Central memory CD8-positive, alpha-beta T cell (primary cell): ENCODE results near the gene NRXN3.

ENCODE experiments used
- ATAC-seq: fragments of 150-1000 bp; cut with Tn5 transposase; replicated peaks from 2 replicates; pipeline ENCODE4 v1.10.0; 2022; ENCODE audit warnings: mild to moderate bottlenecking, moderate FRiP score, moderate number of reproducible peaks; ENCODE audit not compliant: poor library complexity, severe bottlenecking; ENCODE audit errors: extremely low read depth
- DNase-seq, 2 donors: peaks; one replicate each; pipeline ENCODE4 v3.0.0; 2021; ENCODE audit warnings: low spot score in 2 of 2
- H3K27ac Mint-ChIP-seq: one replicate; pipeline ENCODE4 v1.8.0; 2022; ENCODE audit warnings: low read depth, mild to moderate bottlenecking, moderate library complexity, mixed read lengths
- H3K27me3 Mint-ChIP-seq: one replicate; pipeline ENCODE4 v1.8.0; 2022; ENCODE audit warnings: mixed read lengths
- H3K36me3 Mint-ChIP-seq: one replicate; pipeline ENCODE4 v1.8.0; 2022; ENCODE audit warnings: mild to moderate bottlenecking, moderate library complexity, mixed read lengths; ENCODE audit not compliant: insufficient read depth
- H3K4me1 Mint-ChIP-seq: one replicate; pipeline ENCODE4 v1.8.0; 2022; ENCODE audit warnings: mixed read lengths
- H3K4me3 Mint-ChIP-seq: one replicate; pipeline ENCODE4 v1.8.0; 2022; ENCODE audit warnings: mild to moderate bottlenecking, moderate library complexity, mixed read lengths
- H3K9me3 Mint-ChIP-seq: one replicate; pipeline ENCODE4 v1.8.0; 2022; ENCODE audit warnings: mixed read lengths

Gene NRXN3

DNA sequence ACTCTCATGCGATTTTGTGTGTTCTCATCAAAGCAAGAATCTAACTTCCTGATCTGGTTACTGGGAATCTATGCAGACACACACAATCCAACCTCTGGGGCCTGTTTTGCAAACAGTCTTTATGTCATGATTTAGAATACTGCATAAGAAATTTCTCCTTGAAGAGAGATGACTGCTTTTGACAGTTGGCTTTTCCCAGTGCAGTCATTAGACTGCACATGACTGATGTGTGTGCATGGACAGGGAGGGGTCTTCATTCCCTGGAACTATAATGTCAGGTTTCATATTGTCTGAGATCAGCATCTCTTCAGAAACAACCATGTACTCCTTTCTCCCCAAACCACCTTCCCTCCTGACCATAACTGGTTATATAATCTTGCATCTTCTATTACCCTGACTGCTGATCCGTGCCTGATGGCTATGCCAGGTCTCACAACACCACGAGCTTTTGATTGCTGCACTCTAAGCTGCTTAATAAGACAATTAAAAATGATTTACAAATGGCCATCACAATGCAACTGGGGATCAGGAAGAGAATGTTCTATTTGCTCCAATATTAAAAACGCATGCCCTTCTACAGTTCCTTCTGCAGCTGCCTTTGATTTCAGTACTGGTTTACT is 995.4 kb downstream of the NRXN3 start:
- H3K4me3 Mint-ChIP-seq, result no peak overlapping the region
- H3K4me1 Mint-ChIP-seq, result no peaks in the 10 kb centered on the region
- no peak overlapping the region for H3K27ac Mint-ChIP-seq
- no peak for DNase-seq
- H3K27me3 Mint-ChIP-seq, result no peaks in the 10 kb centered on the region
- no peak for ATAC-seq
- peaks cover 23% of the 10 kb centered on the region for H3K9me3 Mint-ChIP-seq
- H3K36me3 Mint-ChIP-seq, result no peaks in the 10 kb centered on the region

DNA sequence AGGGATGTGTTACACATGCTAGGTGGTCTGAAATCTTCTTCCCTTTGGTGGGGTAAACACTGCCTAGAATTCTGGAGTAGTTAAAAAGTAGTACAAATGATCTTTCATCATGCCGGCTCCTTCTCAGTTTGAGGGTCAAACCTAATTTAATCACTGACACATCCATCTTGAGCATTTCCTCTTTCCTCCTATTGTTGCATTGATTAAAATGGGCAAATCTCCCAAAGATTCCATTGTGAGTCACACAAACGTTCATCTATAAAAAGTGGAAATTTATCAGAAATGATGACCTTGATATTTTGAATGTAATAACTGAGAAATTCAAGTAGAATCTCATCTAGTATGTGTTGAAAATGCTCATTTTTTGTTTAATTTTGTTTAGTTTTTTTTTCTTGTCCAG is 996.0 kb downstream of the NRXN3 start:
- Mint-ChIP-seq H3K9me3 (peaks cover 23% of the 10 kb centered on the region), H3K4me1 (no peaks in the 10 kb centered on the region), H3K4me3 (no peak overlapping the region), H3K27ac (no peak overlapping the region), H3K27me3 (no peaks in the 10 kb centered on the region), H3K36me3 (no peaks in the 10 kb centered on the region)
- ATAC-seq (no peak), DNase-seq (no peak)

DNA sequence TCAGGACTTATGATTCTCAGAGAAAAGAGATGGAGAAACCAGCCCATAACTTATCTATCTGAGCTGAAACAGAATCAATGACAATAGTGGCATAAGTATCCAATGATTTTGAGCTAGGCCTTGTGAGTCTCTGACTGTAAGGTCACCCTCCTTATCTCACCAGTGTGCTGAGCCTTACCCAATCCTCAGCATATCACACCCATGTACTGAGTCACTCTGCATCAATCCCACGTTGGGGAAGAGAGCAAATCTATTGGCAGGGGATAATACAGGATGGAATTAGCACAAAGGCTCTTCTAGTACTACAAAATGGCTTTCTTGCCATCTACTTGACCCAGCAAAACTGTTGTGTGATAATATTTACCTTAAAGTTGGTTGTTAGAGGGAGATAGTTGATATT is 997.8 kb downstream of the NRXN3 start:
- ATAC-seq (no peak), DNase-seq (no peak)
- H3K27me3 Mint-ChIP-seq, result no peaks in the 10 kb centered on the region
- H3K36me3 Mint-ChIP-seq, result no peaks in the 10 kb centered on the region
- no peak overlapping the region for H3K4me3 Mint-ChIP-seq
- H3K27ac Mint-ChIP-seq, result no peak overlapping the region
- peaks cover 18% of the 10 kb centered on the region for H3K9me3 Mint-ChIP-seq
- no peaks in the 10 kb centered on the region for H3K4me1 Mint-ChIP-seq

DNA sequence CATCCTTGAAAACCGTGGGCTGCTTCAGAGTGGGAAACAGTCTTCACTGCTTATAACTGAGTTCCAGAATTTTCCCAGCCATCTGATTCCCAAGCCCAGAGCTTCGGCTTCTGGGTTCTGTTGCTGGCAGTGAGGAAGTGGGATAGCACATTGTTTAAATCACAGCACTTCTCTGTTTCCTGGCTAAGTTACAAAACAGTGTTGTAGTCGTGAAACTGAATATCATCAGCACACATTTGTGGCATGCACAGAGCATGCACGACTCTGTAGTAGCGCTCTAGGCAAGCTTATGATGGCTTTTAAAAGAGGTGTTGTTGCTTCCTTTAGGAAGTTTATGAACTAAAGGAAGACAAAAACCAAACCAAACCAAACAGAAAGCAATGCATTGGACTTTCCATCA is 1005.5 kb downstream of the NRXN3 start:
- H3K27me3 Mint-ChIP-seq, result no peaks in the 10 kb centered on the region
- H3K27ac Mint-ChIP-seq, result no peak overlapping the region
- no peaks in the 10 kb centered on the region for H3K36me3 Mint-ChIP-seq
- ATAC-seq (no peak), DNase-seq (no peak)
- no peaks in the 10 kb centered on the region for H3K4me1 Mint-ChIP-seq
- H3K4me3 Mint-ChIP-seq, result no peak overlapping the region
- H3K9me3 Mint-ChIP-seq, result peaks cover 13% of the 10 kb centered on the region

DNA sequence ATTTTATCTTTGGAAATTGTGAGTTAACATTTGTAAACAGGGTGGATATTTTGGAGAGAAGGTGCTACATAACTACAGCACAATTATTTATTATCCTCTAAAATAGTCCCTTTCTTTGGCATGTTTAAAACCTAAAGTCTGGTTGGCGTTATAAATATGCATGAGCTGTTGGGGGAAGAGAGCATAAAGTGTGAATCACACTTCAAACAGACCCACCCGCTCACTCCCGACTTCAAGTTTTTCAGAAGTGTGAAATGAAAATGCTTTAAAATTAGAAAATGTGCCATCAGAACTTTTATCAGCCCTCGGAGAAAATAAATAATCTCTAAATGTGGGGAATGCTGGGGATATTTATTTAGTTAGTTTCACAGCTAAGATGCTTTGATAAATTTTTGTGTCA is 1006.9 kb downstream of the NRXN3 start:
- H3K4me3 Mint-ChIP-seq, result no peak overlapping the region
- H3K9me3 Mint-ChIP-seq, result peaks cover 13% of the 10 kb centered on the region
- no peaks in the 10 kb centered on the region for H3K27me3 Mint-ChIP-seq
- no peaks in the 10 kb centered on the region for H3K4me1 Mint-ChIP-seq
- H3K36me3 Mint-ChIP-seq, result no peaks in the 10 kb centered on the region
- DNase-seq, result no peak
- H3K27ac Mint-ChIP-seq, result no peak overlapping the region
- ATAC-seq, result no peak

DNA sequence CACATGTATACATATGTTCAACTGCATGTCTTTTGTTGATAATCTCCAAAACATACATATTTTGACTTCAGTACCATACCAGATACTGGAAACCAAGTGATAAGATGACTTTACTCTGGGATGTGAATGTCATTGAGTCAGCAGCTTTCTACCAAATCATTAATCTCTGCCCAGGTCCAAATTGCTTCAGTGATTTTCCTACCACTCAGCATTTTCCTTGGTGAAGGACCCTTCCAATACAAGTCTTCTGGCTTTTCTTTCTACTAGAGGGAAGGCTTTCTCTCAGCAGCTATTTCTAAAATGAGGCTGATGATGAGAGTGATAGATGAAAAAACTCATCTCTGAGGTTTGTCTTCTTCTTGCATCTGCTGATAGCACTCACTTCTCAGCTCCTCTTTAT is 1008.5 kb downstream of the NRXN3 start:
- H3K4me1 Mint-ChIP-seq, result no peaks in the 10 kb centered on the region
- DNase-seq, result no peak

DNA sequence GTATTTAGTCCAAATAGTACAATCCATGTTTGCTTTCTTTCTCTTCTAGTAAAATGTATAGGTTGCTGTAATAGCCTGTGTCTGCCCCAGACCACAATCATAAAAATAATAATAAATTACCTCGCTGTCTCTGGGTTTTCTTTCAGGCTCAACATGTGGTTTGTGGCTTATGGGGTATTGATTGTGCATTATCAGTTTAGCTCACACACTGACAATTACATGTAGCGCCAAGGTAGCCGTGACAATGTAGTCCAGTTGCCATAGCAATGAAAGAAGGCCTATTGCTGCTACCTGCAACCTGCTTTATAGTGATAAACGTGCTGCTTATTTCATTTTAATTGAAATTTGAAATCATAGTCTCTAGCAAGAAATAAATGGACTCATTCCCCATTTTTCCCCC is 1009.8 kb downstream of the NRXN3 start:
- no peak for DNase-seq
- Mint-ChIP-seq H3K27me3 (no peaks in the 10 kb centered on the region), H3K4me3 (no peak overlapping the region), H3K36me3 (peaks cover 2% of the 10 kb centered on the region), H3K4me1 (no peaks in the 10 kb centered on the region), H3K27ac (no peak overlapping the region), H3K9me3 (peaks cover 7% of the 10 kb centered on the region)
- no peak for ATAC-seq

More for the DNA sequence above, 1008.5 kb downstream of the NRXN3 start:
- ATAC-seq, result no peak
- Mint-ChIP-seq H3K9me3 (peaks cover 13% of the 10 kb centered on the region), H3K36me3 (no peaks in the 10 kb centered on the region), H3K27me3 (no peaks in the 10 kb centered on the region), H3K4me3 (no peak overlapping the region), H3K27ac (no peak overlapping the region)

DNA sequence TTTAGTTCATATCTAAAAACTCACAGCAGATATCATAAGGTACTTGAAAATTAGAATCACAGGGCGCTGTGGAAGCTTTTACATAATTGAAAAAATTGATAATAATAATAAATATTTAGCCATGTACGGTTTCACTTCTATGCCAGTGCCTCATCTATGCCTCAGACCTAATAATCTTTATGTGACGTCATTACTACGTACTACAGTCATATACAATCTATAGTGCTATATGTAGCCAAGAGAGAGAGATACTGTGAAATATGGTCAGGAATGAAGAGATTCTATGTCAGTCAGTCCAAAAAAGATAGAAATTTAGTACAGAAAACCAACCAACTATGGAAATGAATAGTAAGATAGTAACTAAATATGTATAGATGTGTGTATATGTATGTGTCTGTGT is 1010.5 kb downstream of the NRXN3 start:
- peaks cover 2% of the 10 kb centered on the region for H3K36me3 Mint-ChIP-seq
- ATAC-seq (no peak), DNase-seq (no peak)
- H3K27me3 Mint-ChIP-seq, result no peaks in the 10 kb centered on the region
- H3K9me3 Mint-ChIP-seq, result peaks cover 7% of the 10 kb centered on the region
- no peak overlapping the region for H3K4me3 Mint-ChIP-seq
- H3K27ac Mint-ChIP-seq, result no peak overlapping the region
- no peaks in the 10 kb centered on the region for H3K4me1 Mint-ChIP-seq

DNA sequence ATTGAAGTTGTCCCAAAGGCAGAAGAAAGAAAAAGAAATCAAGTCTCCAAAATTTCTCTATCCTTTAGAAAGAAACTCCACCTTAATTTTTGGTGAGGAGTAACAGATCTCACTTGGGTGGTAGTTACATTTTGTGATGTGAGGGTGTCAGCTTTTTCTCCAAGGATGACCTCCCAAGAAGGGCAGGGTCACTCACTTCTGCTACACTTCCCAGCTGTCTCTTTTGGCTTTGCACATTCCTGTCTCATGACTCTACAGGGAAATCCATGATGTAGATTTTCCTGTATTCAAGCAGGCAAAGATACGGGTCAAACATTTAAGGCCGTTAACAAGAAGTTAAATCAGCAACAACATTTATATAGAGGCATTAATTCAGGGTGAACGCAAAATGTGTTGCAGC is 1016.4 kb downstream of the NRXN3 start:
- DNase-seq, result no peak
- no peaks in the 10 kb centered on the region for H3K9me3 Mint-ChIP-seq
- no peak overlapping the region for H3K4me3 Mint-ChIP-seq
- no peak for ATAC-seq
- no peak overlapping the region for H3K27ac Mint-ChIP-seq
- H3K36me3 Mint-ChIP-seq, result peaks cover 2% of the 10 kb centered on the region
- H3K27me3 Mint-ChIP-seq, result no peaks in the 10 kb centered on the region
- H3K4me1 Mint-ChIP-seq, result no peaks in the 10 kb centered on the region

DNA sequence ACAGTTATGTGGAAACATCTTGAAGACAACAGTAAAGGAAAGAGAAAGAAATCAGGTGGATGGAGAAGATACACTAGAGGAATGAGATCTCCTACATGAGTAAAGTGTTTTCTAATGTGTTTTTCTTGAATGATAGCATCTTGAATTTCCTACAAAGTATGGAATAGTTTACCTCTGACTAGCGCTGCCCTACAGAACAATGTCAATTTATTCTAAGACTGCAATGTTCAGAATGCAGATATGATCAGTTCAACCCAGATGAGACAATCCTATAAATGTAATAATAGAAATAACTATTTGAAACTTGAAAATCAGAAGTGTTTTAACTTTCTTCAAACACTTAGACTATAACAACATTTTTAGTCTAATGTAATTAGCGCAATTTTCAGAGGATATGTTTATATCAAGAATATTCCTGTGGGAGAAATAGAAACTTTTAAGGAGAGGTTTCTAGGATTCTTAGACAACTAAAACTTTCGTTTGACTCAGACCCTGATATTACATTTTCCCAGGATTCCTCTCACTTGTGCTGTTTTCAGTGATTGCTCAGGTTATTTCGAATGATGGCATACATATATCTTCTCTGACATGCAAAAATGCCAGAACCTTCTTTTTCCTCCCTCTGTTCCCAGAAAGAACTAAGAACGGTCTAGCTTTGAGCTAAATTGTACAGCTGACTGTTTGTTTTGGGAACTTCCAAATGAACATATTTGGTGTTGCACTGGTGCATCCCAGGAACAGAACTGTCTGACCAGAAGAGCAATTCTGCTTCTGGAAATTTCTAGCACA is 1023.7 kb downstream of the NRXN3 start:
- ATAC-seq, result no peak
- Mint-ChIP-seq H3K27ac (no peak overlapping the region), H3K4me1 (no peaks in the 10 kb centered on the region), H3K27me3 (no peaks in the 10 kb centered on the region), H3K9me3 (no peaks in the 10 kb centered on the region), H3K36me3 (no peaks in the 10 kb centered on the region), H3K4me3 (no peak overlapping the region)
- no peak for DNase-seq

DNA sequence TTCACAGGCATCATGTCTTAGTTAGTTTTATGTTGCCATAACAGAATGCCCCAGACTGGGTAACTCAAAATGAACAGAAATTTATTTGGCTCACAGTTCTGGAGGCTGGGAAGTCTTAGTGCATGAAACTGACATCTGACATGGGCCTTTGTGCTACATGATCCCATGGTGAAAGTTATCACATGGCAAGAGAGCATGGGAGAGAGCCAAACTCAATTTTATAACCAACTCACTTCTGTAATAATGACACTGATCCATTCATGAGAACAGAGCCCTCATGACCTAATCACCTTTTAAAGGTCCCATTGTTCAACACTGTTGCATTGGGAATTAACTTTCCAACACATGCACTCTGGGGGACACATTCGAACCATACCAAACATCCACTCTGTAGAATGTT is 1026.0 kb downstream of the NRXN3 start:
- no peaks in the 10 kb centered on the region for H3K36me3 Mint-ChIP-seq
- H3K4me1 Mint-ChIP-seq, result no peaks in the 10 kb centered on the region
- no peak overlapping the region for H3K27ac Mint-ChIP-seq
- no peak overlapping the region for H3K4me3 Mint-ChIP-seq
- ATAC-seq, result no peak
- peaks cover 15% of the 10 kb centered on the region for H3K9me3 Mint-ChIP-seq
- no peaks in the 10 kb centered on the region for H3K27me3 Mint-ChIP-seq
- no peak for DNase-seq

DNA sequence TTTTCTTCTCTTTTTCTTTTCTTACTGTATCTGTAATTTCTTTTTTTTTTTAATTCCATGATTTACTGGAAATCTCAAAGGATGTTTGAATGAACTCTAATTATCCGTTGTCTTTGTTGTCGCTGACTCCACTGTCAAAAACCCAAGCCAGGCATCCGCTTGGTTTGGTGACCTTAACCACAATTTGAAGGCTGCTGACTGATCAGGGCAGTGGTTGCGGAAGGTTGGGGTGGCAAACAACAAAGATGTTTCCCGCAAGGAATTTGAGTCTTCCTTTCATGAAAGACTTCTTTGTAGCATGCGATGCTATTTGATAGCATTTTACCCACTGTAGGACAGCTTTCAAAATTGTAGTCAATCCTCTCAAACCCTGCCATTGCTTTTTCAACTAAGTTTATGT is 1027.3 kb downstream of the NRXN3 start:
- no peaks in the 10 kb centered on the region for H3K36me3 Mint-ChIP-seq
- no peaks in the 10 kb centered on the region for H3K27me3 Mint-ChIP-seq
- ATAC-seq (no peak), DNase-seq (no peak)
- no peaks in the 10 kb centered on the region for H3K4me1 Mint-ChIP-seq
- peaks cover 15% of the 10 kb centered on the region for H3K9me3 Mint-ChIP-seq
- no peak overlapping the region for H3K4me3 Mint-ChIP-seq
- no peak overlapping the region for H3K27ac Mint-ChIP-seq

DNA sequence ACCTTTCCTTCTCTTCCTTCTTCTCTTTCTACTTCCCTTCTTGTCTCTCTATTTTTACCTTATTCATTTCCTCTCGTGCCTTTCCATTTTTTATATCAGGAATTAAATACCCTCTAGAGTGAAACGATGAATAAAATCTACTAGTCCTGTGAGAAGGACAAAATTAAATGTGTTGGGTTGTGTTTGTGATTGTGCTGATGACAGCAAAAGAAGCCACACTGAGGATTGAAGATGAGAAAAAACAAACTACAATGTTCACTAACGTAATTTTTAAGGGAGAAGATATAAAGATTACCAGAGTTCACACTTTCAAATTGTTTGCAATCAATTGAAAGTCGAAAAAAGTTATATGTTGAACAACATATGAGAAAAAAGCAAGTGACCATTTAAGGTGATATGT is 1029.0 kb downstream of the NRXN3 start:
- Mint-ChIP-seq H3K27ac (no peak overlapping the region), H3K4me3 (no peak overlapping the region), H3K27me3 (no peaks in the 10 kb centered on the region), H3K4me1 (no peaks in the 10 kb centered on the region), H3K9me3 (peaks cover 20% of the 10 kb centered on the region), H3K36me3 (no peaks in the 10 kb centered on the region)
- DNase-seq, result no peak
- no peak for ATAC-seq
